ENCODE measurements around the gene CYTH3. TPM values are rescaled to one million over a fixed set of nuclear protein-coding genes. Genes with fewer than 3 reads are reported as not detected.

The CYTH3 gene
- 23.9 to 34.4 TPM (median 28.4 TPM) in 3 replicates for polyA plus RNA-seq
- polyA plus RNA-seq (2011; ENCODE audit: low read depth), result 20.2 TPM
- polyA plus RNA-seq (2011; cell fraction: cytosol; rRNA removed), result 17.9 and 23.3 TPM in 2 replicates
- 45.1 and 49.3 TPM in 2 replicates for polyA plus RNA-seq (2011; cell fraction: nucleus; rRNA removed)
- polyA plus RNA-seq (2012; ENCODE audit: low replicate concordance), result 14.1 and 23.9 TPM in 2 replicates
- polyA minus RNA-seq, result 23.1 to 44.0 TPM (median 27.9 TPM) in 3 replicates
- polyA minus RNA-seq (2011; cell fraction: cytosol; rRNA and poly(A)+ RNA removed), result 15.3 TPM
- polyA minus RNA-seq (2011; cell fraction: nucleus; rRNA and poly(A)+ RNA removed), result 21.0 and 31.0 TPM in 2 replicates

- TF ChIP-seq EZH2 (IDR thresholded peaks at IDR 0.05; ENCODE audit: low read length) (no peak), CTCF (optimal IDR thresholded peaks at IDR 0.05 in 1 of 3, IDR thresholded peaks at IDR 0.05 in 1 of 3, conservative IDR thresholded peaks at IDR 0.05 in 1 of 3; ENCODE audit: extremely low read depth in 1 of 3, insufficient read depth in 2 of 3, low read length in 3 of 3) (no peak)
- peak within 1 kb of the TSS; percentile 69 to 98 (median 92) for H3K4me3 ChIP-seq (ENCODE audit: control insufficient read depth in 2 of 3, extremely low read depth in 1 of 3, insufficient read depth in 2 of 3, low read depth in 1 of 3, low read length in 3 of 3)
- H3K27ac ChIP-seq (ENCODE audit: control insufficient read depth, insufficient read depth, low read length), result peak within 1 kb of the TSS; percentile 76
- no peaks in the 10 kb centered on the region for H3K36me3 ChIP-seq (ENCODE audit: control insufficient read depth in 2 of 2, extremely low read depth in 1 of 2, insufficient read depth in 2 of 2, low read length in 2 of 2)
- peak within 1 kb of the TSS; percentile 89 for H3K9ac ChIP-seq (ENCODE audit: control insufficient read depth, extremely low read depth, insufficient read depth, low read length)
- peak within 1 kb of the TSS; percentile 93 for H2AFZ ChIP-seq (ENCODE audit: control insufficient read depth, low read length)
- dilution Hi-C loops (cut with MboI; ENCODE audit: extremely low pct_ligation_motif_present, low sequenced_read_pairs), result no loop called here
- no peaks in the 10 kb centered on the region for H4K20me1 ChIP-seq (ENCODE audit: control insufficient read depth, extremely low read depth, insufficient read depth, low read length)
- FAIRE-seq, result no peak
- H3K9me1 ChIP-seq (ENCODE audit: control insufficient read depth, extremely low read depth, insufficient read depth, low read length), result no peaks in the 10 kb centered on the region
- no peaks in the 10 kb centered on the region for H3K27me3 ChIP-seq (ENCODE audit: control insufficient read depth, extremely low read depth, insufficient read depth, low read length)
- H3K4me1 ChIP-seq (ENCODE audit: control insufficient read depth, extremely low read depth, insufficient read depth, low read length), result peaks cover 19% of the 10 kb centered on the region
- H3K4me2 ChIP-seq (ENCODE audit: control insufficient read depth, extremely low read depth, insufficient read depth, low read depth, low read length), result peak within 1 kb of the TSS; percentile 99
- peaks cover 44% of the 10 kb centered on the region for H3K79me2 ChIP-seq (ENCODE audit: control insufficient read depth, insufficient read depth, low read length)
- no peaks in the 10 kb centered on the region for H3K9me3 ChIP-seq (ENCODE audit: control insufficient read depth, low read depth, low read length)
- no peak for DNase-seq (ENCODE audit: low read depth, low spot score)
These were observed at the start of gene CYTH3 for GRCh38 chr7:6272481-6273323. Gene CYTH3, minus strand, starts transcription at chr7:6272624. Its CDS starts 117 bp downstream, at chr7:6272507.

GRCh38 chr7:6320791-6321190 lies 48.4 kb upstream of the CYTH3 start:
- no peak for FAIRE-seq
- dilution Hi-C loops (cut with MboI; ENCODE audit: extremely low pct_ligation_motif_present, low sequenced_read_pairs), result no loop called here

More at GRCh38 chr7:6320791-6321190, 48.4 kb upstream of the CYTH3 start:
- Histone ChIP-seq H3K9ac (ENCODE audit: control insufficient read depth, extremely low read depth, insufficient read depth, low read length) (no peak overlapping the region), H3K9me3 (ENCODE audit: control insufficient read depth, low read depth, low read length) (no peaks in the 10 kb centered on the region), H3K27me3 (ENCODE audit: control insufficient read depth, extremely low read depth, insufficient read depth, low read length) (no peaks in the 10 kb centered on the region), H3K36me3 (ENCODE audit: control insufficient read depth in 2 of 2, extremely low read depth in 1 of 2, insufficient read depth in 2 of 2, low read length in 2 of 2) (no peaks in the 10 kb centered on the region), H2AFZ (ENCODE audit: control insufficient read depth, low read length) (no peak overlapping the region), H3K79me2 (ENCODE audit: control insufficient read depth, insufficient read depth, low read length) (no peaks in the 10 kb centered on the region), H3K4me1 (ENCODE audit: control insufficient read depth, extremely low read depth, insufficient read depth, low read length) (no peaks in the 10 kb centered on the region), H3K4me2 (ENCODE audit: control insufficient read depth, extremely low read depth, insufficient read depth, low read depth, low read length) (no peak overlapping the region), H3K9me1 (ENCODE audit: control insufficient read depth, extremely low read depth, insufficient read depth, low read length) (no peaks in the 10 kb centered on the region), H4K20me1 (ENCODE audit: control insufficient read depth, extremely low read depth, insufficient read depth, low read length) (no peaks in the 10 kb centered on the region), H3K27ac (ENCODE audit: control insufficient read depth, insufficient read depth, low read length) (no peak overlapping the region), H3K4me3 (ENCODE audit: control insufficient read depth in 2 of 3, extremely low read depth in 1 of 3, insufficient read depth in 2 of 3, low read depth in 1 of 3, low read length in 3 of 3) (no peak overlapping the region)
- TF ChIP-seq CTCF (optimal IDR thresholded peaks at IDR 0.05 in 1 of 3, IDR thresholded peaks at IDR 0.05 in 1 of 3, conservative IDR thresholded peaks at IDR 0.05 in 1 of 3; ENCODE audit: extremely low read depth in 1 of 3, insufficient read depth in 2 of 3, low read length in 3 of 3) (no peak), EZH2 (IDR thresholded peaks at IDR 0.05; ENCODE audit: low read length) (no peak)
- no peak for DNase-seq (ENCODE audit: low read depth, low spot score)
